ENCODE measurements around the gene IL22RA2. TPM values are rescaled to one million over a fixed set of nuclear protein-coding genes. Genes with fewer than 3 reads are reported as not detected.

IL22RA2 gene
- total and polyA plus RNA-seq, 4 donors: 0.05 TPM; not detected in 3

- H3K27me3 ChIP-seq (ENCODE audit: control insufficient read depth in 4 of 4, insufficient read depth in 4 of 4, low read length in 3 of 4): no peaks in the 10 kb centered on the region
- no peaks in the 10 kb centered on the region for H3K9me3 ChIP-seq (ENCODE audit: control insufficient read depth in 4 of 4, low read length in 3 of 4)
- DNase-seq (ENCODE audit: low spot score): no peak
- H3K27ac ChIP-seq (ENCODE audit: low read depth in 1 of 2, low read length in 2 of 2): no peak overlapping the region
- TF ChIP-seq ZBTB33 (IDR thresholded peaks at IDR 0.05): no peak
- no peak for TF ChIP-seq TAF1 (conservative IDR thresholded peaks at IDR 0.05)
- no peak for TF ChIP-seq GABPA (IDR thresholded peaks at IDR 0.05 in 1 of 2, conservative IDR thresholded peaks at IDR 0.05 in 1 of 2)
- no peak for TF ChIP-seq NR2F2 (IDR thresholded peaks at IDR 0.05)
- TF ChIP-seq EGR1 (IDR thresholded peaks at IDR 0.05; ENCODE audit: low read depth in 2 of 2): no peak
- no peak for TF ChIP-seq FOXA2 (IDR thresholded peaks at IDR 0.05)
- no peak for TF ChIP-seq HNF4A (conservative IDR thresholded peaks at IDR 0.05)
- no peak for TF ChIP-seq RAD21 (IDR thresholded peaks at IDR 0.05)
- TF ChIP-seq JUND (IDR thresholded peaks at IDR 0.05): no peak
- TF ChIP-seq YY1 (IDR thresholded peaks at IDR 0.05): no peak
- no peak for TF ChIP-seq MAX (IDR thresholded peaks at IDR 0.05)
- no peak for TF ChIP-seq ATF3 (IDR thresholded peaks at IDR 0.05)
- TF ChIP-seq SP1 (IDR thresholded peaks at IDR 0.05): no peak
- no peak for TF ChIP-seq RXRA (IDR thresholded peaks at IDR 0.05)
- H3K36me3 ChIP-seq (ENCODE audit: control insufficient read depth in 4 of 4, insufficient read depth in 3 of 4, low read depth in 1 of 4, low read length in 3 of 4): peaks cover 0 to 2% (median 0%) of the 10 kb centered on the region in 4 donors
- no peak overlapping the region for H3K4me3 ChIP-seq (ENCODE audit: low read depth in 1 of 3, low read length in 3 of 3)
- peak overlapping the region in 1 of 2 donors; percentile 33 for H3K9ac ChIP-seq (ENCODE audit: low read depth in 1 of 2, low read length in 2 of 2)
- H3K4me1 ChIP-seq (ENCODE audit: control insufficient read depth in 4 of 4, insufficient read depth in 4 of 4, low read length in 3 of 4): peaks cover 10 to 59% (median 39%) of the 10 kb centered on the region in 4 donors
- WGBS: 80% methylated on average over 2 of the region's 2 CpGs
Measured at GRCh38 chr6:137213813-137214212, 40.4 kb upstream of the IL22RA2 start.

GRCh38 chr6:137213331-137213740 lies 39.9 kb upstream of the IL22RA2 start:
- no peak overlapping the region for H3K27ac ChIP-seq (ENCODE audit: low read depth in 1 of 2, low read length in 2 of 2)
- H3K27me3 ChIP-seq (ENCODE audit: control insufficient read depth in 4 of 4, insufficient read depth in 4 of 4, low read length in 3 of 4): no peaks in the 10 kb centered on the region
- no peaks in the 10 kb centered on the region for H3K9me3 ChIP-seq (ENCODE audit: control insufficient read depth in 4 of 4, low read length in 3 of 4)
- H3K4me1 ChIP-seq (ENCODE audit: control insufficient read depth in 4 of 4, insufficient read depth in 4 of 4, low read length in 3 of 4): peaks cover 10 to 59% (median 39%) of the 10 kb centered on the region in 4 donors
- TF ChIP-seq HNF4G (IDR thresholded peaks at IDR 0.05): no peak
- TF ChIP-seq NR2F2 (IDR thresholded peaks at IDR 0.05): peak; percentile 52
- peaks cover 0 to 2% (median 0%) of the 10 kb centered on the region in 4 donors for H3K36me3 ChIP-seq (ENCODE audit: control insufficient read depth in 4 of 4, insufficient read depth in 3 of 4, low read depth in 1 of 4, low read length in 3 of 4)
- 50% methylated on average over 4 of the region's 4 CpGs for WGBS
- H3K4me3 ChIP-seq (ENCODE audit: low read depth in 1 of 3, low read length in 3 of 3): no peak overlapping the region
- no peak for DNase-seq (ENCODE audit: low spot score)
- H3K9ac ChIP-seq (ENCODE audit: low read depth in 1 of 2, low read length in 2 of 2): peak overlapping the region in 1 of 2 donors; percentile 33

GRCh38 chr6:137211910-137212309 lies 38.5 kb upstream of the IL22RA2 start:
- H3K9ac ChIP-seq (ENCODE audit: low read depth in 1 of 2, low read length in 2 of 2): no peak overlapping the region
- H3K36me3 ChIP-seq (ENCODE audit: control insufficient read depth in 4 of 4, insufficient read depth in 3 of 4, low read depth in 1 of 4, low read length in 3 of 4): peaks cover 0 to 2% (median 0%) of the 10 kb centered on the region in 4 donors
- 93% methylated on average over 3 of the region's 3 CpGs for WGBS
- no peak for TF ChIP-seq SP1 (IDR thresholded peaks at IDR 0.05)
- TF ChIP-seq JUND (IDR thresholded peaks at IDR 0.05): no peak
- TF ChIP-seq MAX (IDR thresholded peaks at IDR 0.05): no peak
- no peak for TF ChIP-seq TAF1 (conservative IDR thresholded peaks at IDR 0.05)
- TF ChIP-seq RXRA (IDR thresholded peaks at IDR 0.05): no peak
- no peak for TF ChIP-seq ATF3 (IDR thresholded peaks at IDR 0.05)
- no peak for TF ChIP-seq FOXA1 (IDR thresholded peaks at IDR 0.05)
- DNase-seq (ENCODE audit: low spot score): no peak
- H3K9me3 ChIP-seq (ENCODE audit: control insufficient read depth in 4 of 4, low read length in 3 of 4): no peaks in the 10 kb centered on the region
- peaks cover 11 to 50% (median 33%) of the 10 kb centered on the region in 4 donors for H3K4me1 ChIP-seq (ENCODE audit: control insufficient read depth in 4 of 4, insufficient read depth in 4 of 4, low read length in 3 of 4)
- H3K27ac ChIP-seq (ENCODE audit: low read depth in 1 of 2, low read length in 2 of 2): no peak overlapping the region
- H3K4me3 ChIP-seq (ENCODE audit: low read depth in 1 of 3, low read length in 3 of 3): no peak overlapping the region
- H3K27me3 ChIP-seq (ENCODE audit: control insufficient read depth in 4 of 4, insufficient read depth in 4 of 4, low read length in 3 of 4): no peaks in the 10 kb centered on the region
